ENCODE results near the gene RAB31.

The RAB31 gene

DNA sequence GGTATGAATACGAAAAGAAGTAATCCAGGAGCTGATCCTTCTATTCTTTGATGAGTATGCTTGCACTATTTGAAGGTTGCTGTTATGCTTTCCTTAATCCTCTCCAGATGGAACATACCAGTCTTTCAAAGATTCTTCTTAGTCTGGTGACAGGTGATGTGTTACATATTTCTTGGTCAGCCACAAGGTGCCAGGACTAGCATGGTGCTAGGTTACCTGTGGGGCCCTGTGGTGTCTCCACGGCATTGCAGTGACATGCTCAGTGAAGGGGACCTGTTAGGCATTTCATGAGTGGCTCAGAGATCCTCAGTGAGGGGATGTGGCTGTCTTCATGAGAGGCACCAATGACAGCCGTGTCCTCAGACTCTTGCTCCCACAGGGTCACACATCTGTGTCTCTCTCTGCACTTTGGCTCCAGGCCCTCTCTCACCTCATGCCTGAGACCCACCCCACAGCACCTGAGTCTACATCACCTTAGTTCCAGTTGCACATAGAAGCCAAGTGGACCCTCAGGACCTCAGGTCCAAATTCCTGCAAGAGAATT, 13.1 kb upstream of the RAB31 start:
- no peaks in the 10 kb centered on the region for H3K4me1 ChIP-seq (ENCODE audit: insufficient read depth, low read length)
- no peak overlapping the region for H3K4me3 ChIP-seq (ENCODE audit: low read depth in 1 of 2, low read length in 2 of 2)
- no peak overlapping the region for H3K9ac ChIP-seq (ENCODE audit: low read length)
- no peaks in the 10 kb centered on the region for H3K27me3 ChIP-seq (ENCODE audit: control insufficient read depth in 1 of 2, insufficient read depth in 2 of 2, low read length in 2 of 2)
- H3K9me3 ChIP-seq (ENCODE audit: low read length): no peaks in the 10 kb centered on the region
- no peak overlapping the region for H3K27ac ChIP-seq (ENCODE audit: low read depth, low read length)
- H3K36me3 ChIP-seq (ENCODE audit: insufficient read depth, low read length): no peaks in the 10 kb centered on the region

- no peaks in the 10 kb centered on the region for H3K4me1 ChIP-seq (ENCODE audit: insufficient read depth, low read length)
- no peak overlapping the region for H3K27ac ChIP-seq (ENCODE audit: low read depth, low read length)
- no peak overlapping the region for H3K4me3 ChIP-seq (ENCODE audit: low read depth in 1 of 2, low read length in 2 of 2)
- H3K9me3 ChIP-seq (ENCODE audit: low read length): no peaks in the 10 kb centered on the region
- H3K36me3 ChIP-seq (ENCODE audit: insufficient read depth, low read length): no peaks in the 10 kb centered on the region
- no peaks in the 10 kb centered on the region for H3K27me3 ChIP-seq (ENCODE audit: control insufficient read depth in 1 of 2, insufficient read depth in 2 of 2, low read length in 2 of 2)
- no peak overlapping the region for H3K9ac ChIP-seq (ENCODE audit: low read length)
Observed at GRCh38 chr18:9695605-9696004, 12.5 kb upstream of the RAB31 start.

DNA sequence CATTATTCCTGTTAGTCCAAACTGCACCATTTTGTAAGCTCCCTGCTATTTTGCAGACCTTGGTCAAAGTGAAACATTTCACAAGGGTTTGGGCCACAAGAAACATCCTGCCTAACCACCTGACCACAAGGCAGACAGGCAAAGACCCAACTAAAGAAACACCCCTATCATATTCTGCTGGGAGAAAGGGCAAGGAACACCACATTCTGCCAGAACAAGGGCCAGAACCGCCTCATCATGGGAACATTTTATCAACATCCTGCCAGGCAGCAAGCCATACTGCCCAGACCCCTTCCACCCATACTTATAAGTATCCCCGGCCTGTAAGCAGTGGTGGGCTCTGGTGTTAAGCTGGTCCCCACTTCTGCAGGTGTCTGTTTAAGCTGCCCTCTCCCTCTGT, 12.0 kb upstream of the RAB31 start:
- Histone ChIP-seq H3K4me1 (ENCODE audit: insufficient read depth, low read length) (no peaks in the 10 kb centered on the region), H3K36me3 (ENCODE audit: insufficient read depth, low read length) (no peaks in the 10 kb centered on the region), H3K27ac (ENCODE audit: low read depth, low read length) (no peak overlapping the region), H3K9me3 (ENCODE audit: low read length) (no peaks in the 10 kb centered on the region), H3K9ac (ENCODE audit: low read length) (no peak overlapping the region), H3K27me3 (ENCODE audit: control insufficient read depth in 1 of 2, insufficient read depth in 2 of 2, low read length in 2 of 2) (no peaks in the 10 kb centered on the region), H3K4me3 (ENCODE audit: low read depth in 1 of 2, low read length in 2 of 2) (no peak overlapping the region)

DNA sequence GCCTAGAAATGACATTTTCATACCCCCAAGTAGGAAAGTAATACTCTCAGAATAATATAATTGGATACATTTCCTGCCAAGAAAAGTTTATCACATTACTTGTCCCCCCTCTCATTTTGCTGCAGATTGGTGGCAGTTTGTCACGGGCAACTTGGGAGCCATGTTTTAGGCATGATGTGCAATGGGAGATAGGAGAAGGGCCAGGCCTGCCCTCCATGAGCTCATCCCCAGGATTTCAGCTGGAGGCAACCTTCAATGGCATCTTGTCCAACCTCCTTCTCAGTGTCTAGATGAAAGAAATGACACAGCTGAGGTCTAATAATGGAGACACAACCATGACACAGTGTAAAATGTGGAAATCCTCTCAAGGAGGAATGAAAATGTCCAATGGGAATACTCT, 11.4 kb upstream of the RAB31 start:
- Histone ChIP-seq H3K27me3 (ENCODE audit: control insufficient read depth in 1 of 2, insufficient read depth in 2 of 2, low read length in 2 of 2) (no peaks in the 10 kb centered on the region), H3K27ac (ENCODE audit: low read depth, low read length) (no peak overlapping the region), H3K4me3 (ENCODE audit: low read depth in 1 of 2, low read length in 2 of 2) (no peak overlapping the region), H3K4me1 (ENCODE audit: insufficient read depth, low read length) (no peaks in the 10 kb centered on the region), H3K36me3 (ENCODE audit: insufficient read depth, low read length) (no peaks in the 10 kb centered on the region), H3K9ac (ENCODE audit: low read length) (no peak overlapping the region), H3K9me3 (ENCODE audit: low read length) (no peaks in the 10 kb centered on the region)

- Histone ChIP-seq H3K27ac (ENCODE audit: low read depth, low read length) (no peak overlapping the region), H3K27me3 (ENCODE audit: control insufficient read depth in 1 of 2, insufficient read depth in 2 of 2, low read length in 2 of 2) (no peaks in the 10 kb centered on the region), H3K36me3 (ENCODE audit: insufficient read depth, low read length) (no peaks in the 10 kb centered on the region), H3K4me3 (ENCODE audit: low read depth in 1 of 2, low read length in 2 of 2) (no peak overlapping the region), H3K9me3 (ENCODE audit: low read length) (no peaks in the 10 kb centered on the region), H3K4me1 (ENCODE audit: insufficient read depth, low read length) (no peaks in the 10 kb centered on the region), H3K9ac (ENCODE audit: low read length) (no peak overlapping the region)
Observed at GRCh38 chr18:9697121-9697520, 11.0 kb upstream of the RAB31 start.

- Histone ChIP-seq H3K4me3 (ENCODE audit: low read depth in 1 of 2, low read length in 2 of 2) (no peak overlapping the region), H3K36me3 (ENCODE audit: insufficient read depth, low read length) (no peaks in the 10 kb centered on the region), H3K9me3 (ENCODE audit: low read length) (no peaks in the 10 kb centered on the region), H3K27ac (ENCODE audit: low read depth, low read length) (no peak overlapping the region), H3K4me1 (ENCODE audit: insufficient read depth, low read length) (no peaks in the 10 kb centered on the region), H3K27me3 (ENCODE audit: control insufficient read depth in 1 of 2, insufficient read depth in 2 of 2, low read length in 2 of 2) (no peaks in the 10 kb centered on the region), H3K9ac (ENCODE audit: low read length) (no peak overlapping the region)
Observed at GRCh38 chr18:9698497-9698896, 9.6 kb upstream of the RAB31 start.

DNA sequence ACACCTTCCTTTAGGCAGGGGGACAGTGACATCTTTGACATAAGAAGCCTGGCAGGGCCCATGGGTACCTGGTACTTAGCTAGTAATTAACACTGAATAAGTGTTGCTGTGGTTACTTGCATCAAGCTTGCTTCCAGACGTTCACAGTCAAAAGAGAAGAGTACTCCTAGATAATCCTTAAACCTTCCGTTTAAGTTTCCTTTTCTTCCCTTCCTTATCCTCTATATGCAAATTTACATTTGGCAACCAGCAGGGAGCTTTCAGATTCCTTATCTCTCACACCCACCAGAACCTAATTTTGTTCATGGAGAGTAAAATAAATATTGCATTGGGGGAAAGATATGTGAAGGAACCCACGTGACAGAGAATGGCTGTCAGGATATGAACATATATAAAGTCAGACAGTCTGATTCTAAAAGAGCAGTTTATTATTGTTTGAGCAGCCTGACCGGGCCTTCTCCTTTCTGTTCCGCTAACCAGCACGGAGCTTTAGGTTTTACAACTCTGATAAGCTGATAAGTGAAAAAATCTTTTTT, 7.8 kb upstream of the RAB31 start:
- Histone ChIP-seq H3K27me3 (ENCODE audit: control insufficient read depth in 1 of 2, insufficient read depth in 2 of 2, low read length in 2 of 2) (no peaks in the 10 kb centered on the region), H3K9me3 (ENCODE audit: low read length) (no peaks in the 10 kb centered on the region), H3K4me3 (ENCODE audit: low read depth in 1 of 2, low read length in 2 of 2) (no peak overlapping the region), H3K9ac (ENCODE audit: low read length) (no peak overlapping the region), H3K36me3 (ENCODE audit: insufficient read depth, low read length) (no peaks in the 10 kb centered on the region), H3K4me1 (ENCODE audit: insufficient read depth, low read length) (no peaks in the 10 kb centered on the region), H3K27ac (ENCODE audit: low read depth, low read length) (no peak overlapping the region)

DNA sequence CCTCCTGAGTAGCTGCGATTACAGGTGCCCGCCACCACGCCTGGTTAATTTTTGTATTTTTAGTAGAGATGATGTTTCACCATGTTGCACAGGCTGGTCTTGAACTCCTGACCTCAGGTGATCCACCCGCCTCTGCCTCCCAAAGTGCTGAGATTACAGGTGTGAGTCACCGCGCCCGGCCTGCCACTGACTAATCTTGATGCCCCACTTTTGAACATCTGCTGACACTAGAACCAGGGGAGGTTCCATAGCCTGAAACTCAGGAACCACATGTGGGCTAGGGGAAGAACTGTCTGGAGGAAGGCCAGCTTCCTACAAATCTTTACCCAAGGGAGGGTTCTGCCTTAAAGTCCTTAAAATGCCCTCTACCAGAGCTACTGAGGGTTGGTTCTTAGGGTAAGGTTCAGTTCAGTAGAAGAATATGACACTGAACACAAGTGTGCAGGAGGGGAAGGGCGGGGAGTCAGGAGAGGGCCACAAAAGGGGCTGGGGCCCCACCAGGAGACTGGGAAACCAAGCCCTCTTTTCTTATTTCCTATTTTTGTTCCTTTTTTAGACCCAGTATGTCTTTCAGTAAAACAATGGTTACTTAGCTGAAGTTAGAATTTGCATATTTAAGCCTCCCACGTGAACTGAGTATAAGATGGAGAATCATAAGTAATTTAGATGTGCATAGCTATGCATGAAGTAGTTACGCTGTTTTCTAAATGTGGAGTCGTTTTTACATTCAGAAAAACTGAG, 6.3 kb upstream of the RAB31 start:
- Histone ChIP-seq H3K4me1 (ENCODE audit: insufficient read depth, low read length) (peaks cover 2% of the 10 kb centered on the region), H3K4me3 (ENCODE audit: low read depth in 1 of 2, low read length in 2 of 2) (no peak overlapping the region), H3K36me3 (ENCODE audit: insufficient read depth, low read length) (no peaks in the 10 kb centered on the region), H3K9ac (ENCODE audit: low read length) (no peak overlapping the region), H3K27me3 (ENCODE audit: control insufficient read depth in 1 of 2, insufficient read depth in 2 of 2, low read length in 2 of 2) (no peaks in the 10 kb centered on the region), H3K9me3 (ENCODE audit: low read length) (no peaks in the 10 kb centered on the region), H3K27ac (ENCODE audit: low read depth, low read length) (no peak overlapping the region)

DNA sequence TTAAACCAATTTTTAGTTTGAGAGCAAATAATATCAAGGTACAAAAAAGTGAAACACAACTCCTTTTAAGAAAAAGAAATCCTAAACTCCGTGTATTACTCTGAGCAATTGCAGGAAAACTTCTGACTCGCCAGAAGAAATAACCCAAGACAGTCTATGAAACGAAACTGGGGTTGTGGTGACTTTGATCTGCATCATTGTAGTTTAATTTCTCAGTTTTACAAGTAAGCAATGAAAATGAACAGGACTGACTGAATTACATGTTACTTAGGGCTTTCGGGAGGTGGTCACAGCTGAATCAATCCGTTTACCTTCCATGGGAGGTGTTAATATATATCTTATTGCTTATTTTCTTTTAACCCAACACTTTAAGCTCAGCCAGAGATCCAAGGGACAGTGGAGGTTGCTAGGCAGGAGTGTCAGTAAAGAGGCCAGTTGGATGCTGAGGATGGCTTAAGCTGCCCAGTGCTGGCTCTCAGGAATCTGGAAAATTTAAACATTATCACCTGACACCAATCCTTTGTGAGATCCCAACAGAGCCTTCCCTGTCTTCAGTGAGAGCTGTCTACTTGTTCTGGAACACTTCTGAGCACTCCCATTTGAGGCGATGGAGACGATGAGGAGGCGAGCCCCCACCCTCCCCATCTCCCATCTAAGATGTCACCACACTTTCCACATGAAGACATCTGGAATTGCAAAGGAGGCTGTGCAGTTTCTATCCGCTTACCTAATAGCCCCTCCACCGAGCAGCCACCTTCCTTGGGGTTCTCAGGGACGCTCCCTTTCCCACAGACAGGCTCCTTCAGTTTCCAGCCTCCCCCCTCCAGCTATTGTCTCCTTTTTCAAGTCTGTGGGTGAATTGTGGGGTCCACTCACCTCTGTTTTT, 3.6 kb upstream of the RAB31 start:
- Histone ChIP-seq H3K4me3 (ENCODE audit: low read depth in 1 of 2, low read length in 2 of 2) (no peak overlapping the region), H3K27ac (ENCODE audit: low read depth, low read length) (no peak overlapping the region), H3K4me1 (ENCODE audit: insufficient read depth, low read length) (peaks cover 8% of the 10 kb centered on the region), H3K36me3 (ENCODE audit: insufficient read depth, low read length) (no peaks in the 10 kb centered on the region), H3K9me3 (ENCODE audit: low read length) (no peaks in the 10 kb centered on the region), H3K27me3 (ENCODE audit: control insufficient read depth in 1 of 2, insufficient read depth in 2 of 2, low read length in 2 of 2) (no peaks in the 10 kb centered on the region), H3K9ac (ENCODE audit: low read length) (no peak overlapping the region)

- Histone ChIP-seq H3K27me3 (ENCODE audit: control insufficient read depth in 1 of 2, insufficient read depth in 2 of 2, low read length in 2 of 2) (no peaks in the 10 kb centered on the region), H3K4me3 (ENCODE audit: low read depth in 1 of 2, low read length in 2 of 2) (no peak overlapping the region), H3K36me3 (ENCODE audit: insufficient read depth, low read length) (no peaks in the 10 kb centered on the region), H3K9me3 (ENCODE audit: low read length) (no peaks in the 10 kb centered on the region), H3K27ac (ENCODE audit: low read depth, low read length) (no peak overlapping the region), H3K9ac (ENCODE audit: low read length) (no peak overlapping the region), H3K4me1 (ENCODE audit: insufficient read depth, low read length) (peaks cover 16% of the 10 kb centered on the region)
Observed at GRCh38 chr18:9705183-9705829, 2.8 kb upstream of the RAB31 start.

Measured in muscle layer of colon (tissue), 2 donors.